Calu3 (cell line): ENCODE measurements around the gene PLA2G2F. TPM values are rescaled to one million over a fixed set of nuclear protein-coding genes. Genes with fewer than 3 reads are reported as not detected.

Experiments used
- BruUV-seq: library from RNA; stranded (reverse); fragments of 400-500 nt; replicated peaks from 2 replicates; lab custom pipeline; 2021; lab: Mats Ljungman, UMichigan
- CTCF ChIA-PET: fragments of 300-600 bp; sonication (Branson Sonifier 250); formaldehyde crosslinking; loops from one replicate; lab custom pipeline; 2022; ENCODE audit warnings: antibody characterized with exemption; lab: Charles Lee
- DNase-seq: peaks from one replicate; pipeline ENCODE4 v3.0.0; 2022
- H3K27ac Mint-ChIP-seq: one replicate; pipeline ENCODE4 v1.8.0; 2022; ENCODE audit warnings: mixed read lengths; ENCODE audit not compliant: unreplicated experiment
- H3K27me3 Mint-ChIP-seq: one replicate; pipeline ENCODE4 v1.8.0; 2022; ENCODE audit warnings: mixed read lengths; ENCODE audit not compliant: unreplicated experiment
- H3K36me3 Mint-ChIP-seq: one replicate; pipeline ENCODE4 v1.8.0; 2022; ENCODE audit warnings: mild to moderate bottlenecking, moderate library complexity, mixed read lengths; ENCODE audit not compliant: insufficient read depth, unreplicated experiment
- H3K4me1 Mint-ChIP-seq: one replicate; pipeline ENCODE4 v1.8.0; 2022; ENCODE audit warnings: mild to moderate bottlenecking, low read depth, mixed read lengths; ENCODE audit not compliant: unreplicated experiment
- H3K4me3 Mint-ChIP-seq: one replicate; pipeline ENCODE4 v1.8.0; 2022; ENCODE audit warnings: mild to moderate bottlenecking, low read depth, moderate library complexity, mixed read lengths; ENCODE audit not compliant: unreplicated experiment
- H3K9me3 Mint-ChIP-seq: one replicate; pipeline ENCODE4 v1.8.0; 2022; ENCODE audit warnings: low read depth, mixed read lengths; ENCODE audit not compliant: unreplicated experiment
- intact Hi-C: fragments of 100-400 bp; cut with micrococcal nuclease; formaldehyde crosslinking; loops from one replicate; pipeline ENCODE4 v1.10.0; 2022; ENCODE audit not compliant: unreplicated experiment
- total RNA-seq: library from RNA; stranded (reverse); gene quantifications from 2 replicates; pipeline ENCODE4 v1.2.3, GENCODE V29; 2022
- TF ChIP-seq, protein P1 (sequence below): fragments of 200-600 bp; IDR thresholded peaks from one replicate; pipeline ENCODE4 v1.8.0; 2022; ENCODE audit warnings: antibody characterized with exemption; ENCODE audit not compliant: unreplicated experiment

The PLA2G2F gene
- total RNA-seq, 1 experiment from 2014 or later, result not detected

DNA sequence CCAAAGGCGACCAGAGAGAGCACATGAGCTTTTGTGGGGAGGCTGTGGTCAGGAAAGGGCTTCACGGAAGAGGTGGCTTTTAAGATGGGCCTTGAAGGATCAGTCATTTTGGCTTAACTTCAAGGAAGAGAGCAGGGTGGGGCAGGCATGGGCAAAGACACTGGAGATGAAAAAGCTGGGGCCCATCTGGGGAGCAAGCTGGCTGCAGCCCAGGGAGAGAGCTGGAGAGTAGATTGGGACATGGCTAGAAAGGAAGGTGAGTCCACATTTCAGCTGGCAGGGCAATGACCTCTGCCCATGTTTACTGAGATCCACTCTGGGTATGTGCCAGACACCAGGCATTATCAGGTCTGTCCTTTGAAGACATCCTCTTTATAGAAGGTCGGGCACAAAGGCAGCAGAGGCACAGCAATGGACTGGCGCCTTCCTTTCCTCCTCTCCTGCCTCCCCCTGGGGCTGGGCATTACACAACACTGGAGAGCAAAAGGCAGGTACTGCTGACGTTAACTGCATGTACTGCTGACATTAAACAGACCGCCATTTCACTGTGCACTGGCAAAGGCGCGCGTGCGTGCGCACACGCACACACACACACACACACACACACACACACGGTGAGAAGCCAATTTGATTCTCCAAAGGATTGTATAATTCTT, 44.6 kb downstream of the PLA2G2F start:
- BruUV-seq, result no TSS peak
- CTCF ChIA-PET, result no interaction called here
- no peak for DNase-seq
- intact Hi-C loops, result no loop called here
- Mint-ChIP-seq H3K27me3 (peaks cover 67% of the 10 kb centered on the region), H3K4me1 (no peaks in the 10 kb centered on the region), H3K9me3 (peaks cover 3% of the 10 kb centered on the region), H3K27ac (no peak overlapping the region), H3K36me3 (peaks cover 4% of the 10 kb centered on the region), H3K4me3 (no peak overlapping the region)
- TF ChIP-seq, protein P1, sequence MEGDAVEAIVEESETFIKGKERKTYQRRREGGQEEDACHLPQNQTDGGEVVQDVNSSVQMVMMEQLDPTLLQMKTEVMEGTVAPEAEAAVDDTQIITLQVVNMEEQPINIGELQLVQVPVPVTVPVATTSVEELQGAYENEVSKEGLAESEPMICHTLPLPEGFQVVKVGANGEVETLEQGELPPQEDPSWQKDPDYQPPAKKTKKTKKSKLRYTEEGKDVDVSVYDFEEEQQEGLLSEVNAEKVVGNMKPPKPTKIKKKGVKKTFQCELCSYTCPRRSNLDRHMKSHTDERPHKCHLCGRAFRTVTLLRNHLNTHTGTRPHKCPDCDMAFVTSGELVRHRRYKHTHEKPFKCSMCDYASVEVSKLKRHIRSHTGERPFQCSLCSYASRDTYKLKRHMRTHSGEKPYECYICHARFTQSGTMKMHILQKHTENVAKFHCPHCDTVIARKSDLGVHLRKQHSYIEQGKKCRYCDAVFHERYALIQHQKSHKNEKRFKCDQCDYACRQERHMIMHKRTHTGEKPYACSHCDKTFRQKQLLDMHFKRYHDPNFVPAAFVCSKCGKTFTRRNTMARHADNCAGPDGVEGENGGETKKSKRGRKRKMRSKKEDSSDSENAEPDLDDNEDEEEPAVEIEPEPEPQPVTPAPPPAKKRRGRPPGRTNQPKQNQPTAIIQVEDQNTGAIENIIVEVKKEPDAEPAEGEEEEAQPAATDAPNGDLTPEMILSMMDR, result no peak

DNA sequence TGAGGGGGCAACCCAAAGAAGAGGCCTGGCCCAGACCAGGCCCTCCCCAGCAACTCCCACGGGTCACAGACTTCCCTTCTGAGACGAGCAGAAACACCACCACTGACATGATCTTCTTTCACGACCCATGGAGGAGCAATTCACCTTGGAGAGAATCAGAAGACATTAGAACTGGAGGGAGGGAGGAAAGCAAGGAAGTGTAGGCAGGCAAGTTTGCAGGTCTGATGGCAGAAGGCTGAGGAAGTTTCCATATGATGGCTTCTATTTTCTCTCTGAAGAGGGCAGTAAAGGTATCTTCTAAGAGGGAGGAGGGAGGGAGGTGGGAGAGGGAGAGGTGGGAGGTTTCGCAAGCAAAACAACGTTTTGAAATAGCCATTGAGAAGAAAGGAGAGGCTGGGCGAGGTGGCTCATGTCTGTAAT, 45.4 kb downstream of the PLA2G2F start:
- peaks cover 4% of the 10 kb centered on the region for H3K36me3 Mint-ChIP-seq
- H3K27me3 Mint-ChIP-seq, result peaks cover 67% of the 10 kb centered on the region
- no peak overlapping the region for H3K4me3 Mint-ChIP-seq
- no TSS peak for BruUV-seq
- peaks cover 3% of the 10 kb centered on the region for H3K9me3 Mint-ChIP-seq
- intact Hi-C loops, result no loop called here
- H3K4me1 Mint-ChIP-seq, result no peaks in the 10 kb centered on the region
- CTCF ChIA-PET, result no interaction called here
- DNase-seq, result no peak
- TF ChIP-seq, protein P1, result no peak
- H3K27ac Mint-ChIP-seq, result no peak overlapping the region

DNA sequence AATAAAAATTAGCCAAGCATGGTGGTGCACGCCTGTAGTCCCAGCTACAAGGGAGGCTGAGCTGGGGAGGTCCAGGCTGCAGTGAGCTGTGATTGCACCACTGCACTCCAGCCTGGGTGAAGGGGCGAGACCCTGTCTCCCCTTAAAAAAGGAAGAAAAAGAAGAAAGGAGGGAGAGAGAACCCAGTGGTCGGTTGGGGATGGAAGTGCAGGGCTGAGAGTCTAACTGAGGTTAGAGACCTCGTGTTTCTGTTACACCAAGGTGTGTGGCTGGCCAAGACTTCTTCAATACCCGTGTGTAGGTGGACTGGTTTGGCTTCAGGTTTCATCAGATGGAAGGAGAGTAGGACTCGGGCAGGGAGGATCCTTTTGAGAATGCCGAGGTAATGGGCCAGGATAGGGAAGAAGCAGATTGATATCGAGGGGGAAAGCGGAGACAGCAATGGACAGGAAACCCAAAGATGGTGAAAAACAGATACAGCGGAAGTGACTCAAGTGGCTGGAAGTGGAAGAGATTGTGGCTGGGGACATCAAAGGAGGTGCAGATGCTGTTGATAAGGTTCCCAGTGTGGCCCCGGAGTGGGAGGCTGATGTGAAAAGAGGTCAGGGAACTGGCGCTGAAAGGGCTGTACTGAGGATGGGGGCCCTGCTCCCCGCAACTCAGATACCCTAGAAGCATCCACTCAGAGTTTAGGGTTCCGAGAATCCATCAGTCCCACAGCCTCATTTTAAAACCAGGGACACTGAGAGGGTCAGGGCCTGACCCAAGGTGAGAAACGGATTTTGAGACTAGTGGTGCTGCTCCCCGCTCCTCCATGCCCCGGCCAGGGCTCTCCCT, 46.1 kb downstream of the PLA2G2F start:
- no peak for DNase-seq
- TF ChIP-seq, protein P1, result no peak
- Mint-ChIP-seq H3K4me3 (peak overlapping the region; percentile 3), H3K9me3 (peaks cover 3% of the 10 kb centered on the region), H3K27me3 (peaks cover 63% of the 10 kb centered on the region), H3K36me3 (peaks cover 4% of the 10 kb centered on the region), H3K27ac (no peak overlapping the region), H3K4me1 (no peaks in the 10 kb centered on the region)
- CTCF ChIA-PET, result interaction anchor here (0.6 kb wide), 1 partner anchor 268 kb away, joined by 4 read pairs; no protein-coding TSS in a partner anchor
- intact Hi-C loops, result no loop called here
- BruUV-seq, result no TSS peak

DNA sequence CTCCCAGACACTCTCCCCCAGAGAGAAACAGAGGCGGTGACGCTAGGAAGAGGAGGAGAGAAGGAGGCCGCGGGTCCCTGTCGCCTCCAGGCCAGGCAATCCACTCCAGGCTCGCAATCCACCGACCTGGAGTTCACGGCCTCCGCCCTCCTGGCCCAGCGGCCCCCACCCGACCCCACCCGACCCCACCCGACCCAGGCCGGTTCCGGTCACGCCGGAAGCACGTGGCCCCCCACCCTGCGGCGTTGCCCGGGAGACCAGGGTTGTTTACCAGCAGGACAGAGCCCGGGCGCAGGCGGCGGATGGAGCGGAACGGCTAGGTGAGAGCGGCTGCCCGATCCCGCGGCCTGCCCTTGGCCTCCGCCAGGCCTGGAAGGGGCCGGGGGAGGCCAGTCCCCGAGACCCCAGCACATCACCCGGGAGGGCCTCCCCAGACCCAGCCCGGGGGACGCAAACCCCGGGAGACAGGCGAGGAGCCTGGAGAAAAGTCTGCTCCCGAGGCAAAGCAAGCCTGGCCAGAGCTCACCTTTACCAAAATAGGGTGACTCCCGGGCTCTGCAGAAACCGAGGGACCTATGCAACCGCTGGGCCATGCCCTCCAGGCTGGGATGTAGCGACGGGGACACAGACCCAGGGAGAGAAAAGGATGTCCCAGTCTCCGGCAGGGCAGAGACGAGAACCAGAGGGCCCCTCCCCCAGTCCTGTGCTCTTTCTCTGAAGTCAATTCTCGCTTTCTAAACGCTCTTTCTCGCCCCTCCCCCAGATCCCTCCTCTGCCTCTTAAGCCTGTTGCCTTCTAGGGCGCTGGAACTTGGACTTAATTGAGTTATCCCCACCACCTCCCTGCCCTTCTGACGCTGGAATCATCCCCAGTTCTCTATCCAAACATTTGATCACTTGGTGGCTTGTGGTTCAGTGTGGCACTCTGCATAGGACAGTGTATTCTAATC, 47.0 kb downstream of the PLA2G2F start, which contains the start of the genes PLA2G2C and UBXN10:
Gene PLA2G2C (minus strand): TSS at position 685 of the 949 bp plus-strand sequence. CDS start 9,155 bp downstream, outside the sequence.
Gene UBXN10 (plus strand): TSS at position 263 of the 949 bp plus-strand sequence. CDS start 4,466 bp downstream, outside the sequence.
- intact Hi-C loops, result no loop called here
- no peaks in the 10 kb centered on the region for H3K4me1 Mint-ChIP-seq
- TF ChIP-seq, protein P1, result no peak
- CTCF ChIA-PET, result no interaction called here
- H3K27me3 Mint-ChIP-seq, result peaks cover 59% of the 10 kb centered on the region
- no peak within 1 kb of the TSS for H3K27ac Mint-ChIP-seq
- DNase-seq, result peak; percentile 47
- peak within 1 kb of the TSS; percentile 63 for H3K4me3 Mint-ChIP-seq
- peaks cover 3% of the 10 kb centered on the region for H3K9me3 Mint-ChIP-seq
- no TSS peak for BruUV-seq
- peaks cover 4% of the 10 kb centered on the region for H3K36me3 Mint-ChIP-seq
